HG02973 (cell line): ENCODE data around the gene OR10K2.
"Not testable (repeated sequence)": the region's sequence is repeated elsewhere in the genome, so short reads cannot be mapped to it uniquely, and the experiment has no call there.

ENCODE experiments used
- ATAC-seq: cut with Tn5 transposase; IDR thresholded peaks from one replicate; pipeline ENCODE4 v1.9.1; 2021; ENCODE audit warnings: moderate library complexity; ENCODE audit not compliant: unreplicated experiment

OR10K2 gene

DNA sequence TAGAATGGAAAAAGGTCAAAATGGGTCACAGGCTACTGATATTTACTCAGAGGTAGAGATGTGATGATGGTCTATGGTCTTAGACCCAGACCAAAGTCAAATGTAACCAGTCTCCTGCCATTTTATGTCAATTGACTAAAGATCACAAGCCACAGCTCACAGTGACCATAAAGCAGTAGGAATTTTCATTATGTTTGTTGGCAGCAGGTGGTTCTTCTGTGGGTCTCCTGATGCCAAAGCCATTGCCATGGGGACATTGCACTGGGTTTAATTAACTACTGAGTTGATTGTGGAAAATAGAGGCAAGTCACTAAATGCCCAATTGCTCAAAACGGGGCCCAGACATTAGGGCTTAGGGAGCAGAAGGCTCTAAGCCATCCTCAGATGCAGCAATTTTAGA is at the start of gene OR10K2:
Gene OR10K2 (minus strand): TSS at position 101 of the 400 bp plus-strand sequence. CDS start 5,371 bp downstream, outside the sequence.
- no peak for ATAC-seq

- ATAC-seq = no peak
These were observed 45.9 kb upstream of the OR10K2 start, which contains the start of gene OR10R2 for GRCh38 chr1:158471920-158472319. TSS of gene OR10R2 (plus strand) at chr1:158472220. CDS start at chr1:158472326, 106 bp downstream.

GRCh38 chr1:158461534-158461933 is 35.5 kb upstream of the OR10K2 start, which contains the start of gene OR10K1:
TSS of gene OR10K1 (plus strand) at chr1:158461834. CDS start at chr1:158465562, 3,728 bp downstream.
- ATAC-seq = no peak

DNA sequence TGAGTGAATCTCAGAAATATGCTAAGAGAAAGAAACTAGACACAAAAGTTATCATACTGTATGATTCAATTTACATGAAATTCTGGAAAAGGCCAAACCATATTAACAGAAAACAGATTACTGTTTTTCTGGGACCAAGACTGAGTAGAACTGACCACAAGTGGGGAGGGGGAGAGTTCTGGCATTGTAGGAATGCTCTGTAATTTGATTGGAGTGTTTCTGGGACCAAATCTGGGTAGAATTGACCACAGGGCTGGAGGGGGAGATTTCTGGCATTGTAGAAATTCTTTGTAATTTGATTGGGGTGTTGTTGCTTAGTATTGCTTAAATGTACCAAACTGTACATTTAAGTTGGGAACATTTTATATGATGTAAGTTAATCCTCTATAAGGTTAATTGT is 32.2 kb upstream of the OR10K2 start:
- no peak for ATAC-seq

GRCh38 chr1:158457246-158457645 is 31.2 kb upstream of the OR10K2 start:
- ATAC-seq = no peak

DNA sequence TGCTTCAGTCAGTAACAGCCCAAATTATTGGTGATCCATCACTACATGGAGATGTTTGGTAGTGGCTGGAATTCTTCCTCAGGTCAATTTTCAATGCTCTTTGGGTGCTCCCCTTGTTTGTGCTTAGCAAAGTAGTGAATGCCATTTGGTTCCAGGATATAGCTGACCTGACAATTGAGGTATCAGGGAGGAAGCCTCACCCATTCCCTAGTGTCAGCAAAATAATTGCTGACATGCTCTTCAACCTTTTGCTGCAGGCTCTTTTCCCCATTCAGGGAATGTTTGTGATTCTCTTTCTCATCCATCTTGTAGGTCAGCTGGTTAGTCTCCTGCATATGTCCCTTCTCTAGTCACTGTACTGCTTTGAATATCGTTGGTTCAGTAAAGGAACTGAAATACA is 28.5 kb upstream of the OR10K2 start:
- ATAC-seq = no peak

DNA sequence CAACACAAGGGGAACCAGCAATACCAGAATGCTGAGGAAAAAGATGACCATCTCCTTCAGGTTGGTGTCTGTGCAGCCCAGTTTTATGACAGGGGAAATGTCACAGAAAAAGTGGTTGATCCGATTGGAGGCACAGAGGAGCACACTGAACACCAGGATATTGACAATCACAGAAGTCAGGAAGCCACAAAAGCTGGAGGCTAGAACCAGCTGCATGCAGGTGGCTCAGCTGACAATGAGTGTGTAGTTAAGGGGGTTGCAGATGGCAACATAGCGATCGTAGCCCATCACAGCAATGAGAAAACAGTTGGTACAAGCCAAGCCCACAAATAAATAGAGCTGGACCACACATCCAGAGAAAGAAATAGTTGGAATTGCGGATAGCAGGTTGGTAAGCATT is 19.3 kb upstream of the OR10K2 start:
- ATAC-seq = no peak

DNA sequence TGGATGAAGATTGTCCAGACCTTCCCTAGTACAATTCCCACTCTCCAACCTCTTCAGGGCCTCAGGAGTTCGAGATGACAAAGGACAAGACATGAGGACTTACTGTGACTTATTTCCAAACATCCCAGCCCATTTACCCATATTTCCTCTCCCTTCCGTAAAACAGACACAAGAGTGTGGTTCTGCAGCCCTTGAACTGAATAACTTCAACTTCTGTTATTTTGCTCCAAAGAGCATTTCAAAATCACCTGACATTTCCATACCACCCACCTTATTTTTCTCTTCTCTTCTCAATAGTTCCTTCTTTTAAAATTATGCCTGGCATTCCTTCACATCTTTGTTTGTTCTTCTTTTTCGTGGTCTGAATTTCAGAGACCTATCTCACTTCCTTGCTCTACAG is 8.7 kb upstream of the OR10K2 start:
- no peak for ATAC-seq

GRCh38 chr1:158430163-158430562 is 4.1 kb upstream of the OR10K2 start:
- ATAC-seq = not testable (repeated sequence)

GRCh38 chr1:158425027-158425426 is 1.0 kb downstream of the OR10K2 start:
- no peak for ATAC-seq

- ATAC-seq = no peak
These were observed 3.8 kb downstream of the OR10K2 start for GRCh38 chr1:158422212-158422611.

GRCh38 chr1:158417586-158417985 is 8.5 kb downstream of the OR10K2 start:
- ATAC-seq = no peak

DNA sequence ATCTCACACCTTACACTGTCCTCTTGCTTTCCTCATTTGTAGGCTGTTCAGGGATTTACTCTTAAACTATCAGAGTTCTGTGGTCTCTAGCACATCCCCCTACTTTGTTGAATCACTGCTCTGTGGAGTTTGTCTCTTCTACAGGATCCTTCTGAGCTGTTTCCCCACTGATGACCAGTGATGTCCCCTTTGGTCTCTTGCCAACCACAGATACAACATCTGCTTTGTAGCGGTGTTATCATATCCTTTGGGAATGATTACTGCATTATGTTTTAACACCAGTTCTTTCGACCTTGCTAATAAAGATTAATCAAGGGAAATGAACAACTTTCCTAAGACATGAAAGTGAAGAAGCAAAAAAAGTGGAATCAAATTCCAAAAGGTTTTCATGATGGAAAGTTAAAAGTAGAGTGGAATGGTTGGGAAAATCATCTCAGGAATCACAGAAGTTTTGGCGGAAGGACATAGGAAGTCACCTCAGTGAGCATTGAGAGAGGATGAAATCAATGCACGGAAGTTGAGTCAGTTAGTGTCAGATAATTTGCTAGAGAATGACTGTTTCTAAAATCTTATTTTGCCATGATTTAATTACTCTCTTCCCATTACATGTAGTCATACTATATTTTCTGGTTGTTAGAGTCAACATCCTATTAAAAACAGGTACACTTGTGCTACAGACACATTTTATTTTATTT is 11.2 kb downstream of the OR10K2 start:
- no peak for ATAC-seq

GRCh38 chr1:158407092-158407491 is 18.9 kb downstream of the OR10K2 start:
- ATAC-seq = no peak

GRCh38 chr1:158400871-158401270 is 25.2 kb downstream of the OR10K2 start:
- ATAC-seq = no peak

GRCh38 chr1:158398818-158399514 is 27.1 kb downstream of the OR10K2 start, which contains the start of gene OR10T2:
TSS of gene OR10T2 (minus strand) at chr1:158399466. CDS start at chr1:158399466, 0 bp downstream.
- ATAC-seq = no peak

GRCh38 chr1:158396646-158397045 is 29.4 kb downstream of the OR10K2 start:
- no peak for ATAC-seq

DNA sequence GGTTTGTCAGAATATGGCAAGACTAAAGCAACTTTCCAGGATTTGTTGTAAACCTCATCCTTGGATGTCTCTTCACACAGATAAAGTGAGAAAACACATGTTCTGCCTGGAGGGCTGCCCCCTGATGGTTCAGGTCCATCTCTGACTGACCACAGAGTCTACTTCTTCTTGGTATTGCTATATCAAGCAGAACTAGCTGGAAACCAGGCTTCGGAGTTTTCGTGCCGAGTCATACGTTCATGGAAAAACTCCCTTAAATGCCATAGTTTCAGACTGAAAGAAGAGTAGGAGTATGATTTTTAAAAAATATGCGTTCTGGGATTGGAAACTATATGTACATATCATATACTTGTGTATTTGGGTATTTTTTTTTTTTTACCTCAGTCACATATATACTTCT is 32.6 kb downstream of the OR10K2 start:
- no peak for ATAC-seq

GRCh38 chr1:158391099-158391498 is 34.9 kb downstream of the OR10K2 start:
- ATAC-seq = no peak

DNA sequence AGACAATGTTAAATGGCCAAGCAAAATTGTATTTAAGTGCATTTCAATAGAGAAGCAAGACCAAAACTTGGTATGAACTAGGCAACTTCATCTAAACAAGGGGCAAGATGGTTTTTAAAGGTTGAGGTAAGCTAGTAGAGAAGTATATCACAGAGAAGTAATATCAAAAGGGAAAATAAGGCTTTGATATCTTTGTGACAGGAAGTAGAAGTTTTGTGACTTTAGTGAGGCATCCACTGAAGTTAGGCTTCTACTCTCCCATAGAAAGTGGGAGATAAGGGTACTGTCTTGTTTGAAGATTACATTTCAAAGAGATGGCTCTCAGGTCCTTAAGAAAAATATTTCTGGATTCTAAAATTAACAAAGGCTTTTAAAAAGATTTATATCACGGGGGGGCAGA is 35.7 kb downstream of the OR10K2 start:
- ATAC-seq = no peak

DNA sequence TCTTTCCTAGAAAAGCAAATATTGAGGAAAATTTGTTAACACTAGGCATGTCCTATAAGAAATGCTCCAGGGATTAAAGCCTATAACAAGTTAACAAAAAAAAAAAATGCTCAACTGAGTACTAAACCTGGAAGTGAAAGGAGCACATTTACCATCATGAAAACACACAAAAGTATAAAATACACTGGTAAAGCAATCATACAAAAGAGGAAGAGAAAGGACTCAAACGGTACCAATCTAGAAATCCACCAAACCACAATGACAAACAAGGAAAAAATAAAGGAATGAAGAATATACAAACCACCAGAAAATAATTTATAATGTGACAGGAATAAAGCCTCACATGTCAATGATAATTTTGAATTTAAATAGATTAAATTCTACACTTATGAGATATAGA is 51.2 kb downstream of the OR10K2 start:
- no peak for ATAC-seq

GRCh38 chr1:158374101-158374500 is 51.9 kb downstream of the OR10K2 start:
- not testable (repeated sequence) for ATAC-seq
